ENCODE measurements around the gene BLM. TPM values are rescaled to one million over a fixed set of nuclear protein-coding genes. Genes with fewer than 3 reads are reported as not detected.
A peak's percentile ranks its signal among the peaks of the same experiment; 100 is the strongest.

The BLM gene
- total RNA-seq, 1 experiment from 2014 or later, result 18.1 TPM

DNA sequence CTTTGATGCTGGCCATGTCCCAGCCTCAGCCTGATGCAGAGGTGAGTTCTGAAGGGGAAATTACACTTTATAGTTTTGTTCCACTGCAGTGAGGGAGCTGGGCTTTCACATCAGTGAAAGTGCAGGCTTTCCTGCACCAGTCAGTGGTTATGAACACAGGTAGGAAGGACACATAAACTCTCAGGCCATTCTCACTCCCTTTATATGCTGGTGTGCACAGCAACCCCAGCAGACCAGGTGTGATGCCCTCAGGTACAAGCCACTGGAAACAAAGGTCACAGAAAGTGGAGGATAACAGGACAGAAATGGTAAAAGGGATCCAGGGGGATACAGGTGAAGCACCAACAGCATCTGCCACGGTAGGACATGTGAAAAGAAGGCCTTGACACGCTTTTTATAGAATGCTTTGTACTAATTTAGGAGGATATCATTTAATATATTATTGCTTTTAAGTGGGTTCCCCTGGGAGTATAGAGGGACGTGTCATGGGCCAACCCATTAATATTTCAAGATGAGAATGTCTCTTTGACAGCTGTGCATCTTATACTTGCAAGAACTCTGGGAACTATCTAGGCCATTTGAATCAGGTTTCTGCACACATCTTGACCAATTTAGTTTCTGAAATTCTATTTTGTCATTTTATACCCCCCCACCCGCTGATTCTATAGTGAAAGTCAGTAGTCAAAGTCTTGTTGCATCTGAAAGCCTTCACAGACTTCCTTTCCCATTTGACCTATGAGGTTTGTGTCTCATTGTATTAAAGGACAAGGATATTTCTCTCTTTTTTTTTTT is 25.0 kb upstream of the BLM start:
- no peak for DNase-seq (ENCODE audit: low spot score)

DNA sequence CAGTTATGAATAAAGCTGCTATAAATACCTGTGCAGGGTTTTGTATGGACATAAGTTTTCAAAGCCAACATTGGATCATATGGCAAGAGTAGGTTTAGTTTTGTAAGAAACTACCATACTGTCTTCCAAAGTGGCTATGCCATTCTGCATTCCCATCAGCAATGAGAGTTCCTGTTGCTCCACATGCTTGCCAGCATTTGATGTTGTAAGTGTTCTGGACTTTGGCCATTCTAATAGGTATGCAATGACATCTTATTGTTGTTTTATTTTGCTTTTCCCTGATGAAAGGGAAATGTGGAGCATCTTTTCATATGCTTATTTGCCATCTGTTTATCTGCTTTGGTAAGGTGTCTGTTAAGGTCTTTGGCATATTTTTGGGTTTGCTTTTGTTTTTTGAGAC is 22.2 kb upstream of the BLM start:
- DNase-seq (ENCODE audit: low spot score), result no peak

- no peak for DNase-seq (ENCODE audit: low spot score)
Measured at GRCh38 chr15:90697175-90697574, 20.0 kb upstream of the BLM start.

DNA sequence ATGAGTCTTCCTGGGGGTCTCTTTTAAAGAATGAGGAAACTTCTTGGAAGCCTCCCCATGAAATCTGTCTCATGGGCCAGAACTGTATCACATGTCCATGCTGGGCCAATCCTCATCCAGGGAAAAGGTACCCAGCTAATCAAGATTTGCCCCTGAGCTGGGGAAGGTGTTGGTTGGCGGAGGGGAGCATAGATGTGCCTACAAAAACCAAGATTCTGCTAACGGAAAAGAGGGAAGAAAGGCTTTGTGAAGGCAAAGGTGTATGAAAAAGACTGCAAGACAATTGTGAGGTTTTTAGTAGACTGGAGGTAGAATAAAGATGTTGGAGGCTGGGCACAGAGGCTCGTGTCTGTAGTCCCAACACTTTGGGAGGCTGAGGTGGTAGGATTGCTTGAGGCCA is 18.5 kb upstream of the BLM start:
- DNase-seq (ENCODE audit: low spot score), result no peak

- DNase-seq (ENCODE audit: low spot score), result no peak
Measured at GRCh38 chr15:90701048-90701447, 16.1 kb upstream of the BLM start.

DNA sequence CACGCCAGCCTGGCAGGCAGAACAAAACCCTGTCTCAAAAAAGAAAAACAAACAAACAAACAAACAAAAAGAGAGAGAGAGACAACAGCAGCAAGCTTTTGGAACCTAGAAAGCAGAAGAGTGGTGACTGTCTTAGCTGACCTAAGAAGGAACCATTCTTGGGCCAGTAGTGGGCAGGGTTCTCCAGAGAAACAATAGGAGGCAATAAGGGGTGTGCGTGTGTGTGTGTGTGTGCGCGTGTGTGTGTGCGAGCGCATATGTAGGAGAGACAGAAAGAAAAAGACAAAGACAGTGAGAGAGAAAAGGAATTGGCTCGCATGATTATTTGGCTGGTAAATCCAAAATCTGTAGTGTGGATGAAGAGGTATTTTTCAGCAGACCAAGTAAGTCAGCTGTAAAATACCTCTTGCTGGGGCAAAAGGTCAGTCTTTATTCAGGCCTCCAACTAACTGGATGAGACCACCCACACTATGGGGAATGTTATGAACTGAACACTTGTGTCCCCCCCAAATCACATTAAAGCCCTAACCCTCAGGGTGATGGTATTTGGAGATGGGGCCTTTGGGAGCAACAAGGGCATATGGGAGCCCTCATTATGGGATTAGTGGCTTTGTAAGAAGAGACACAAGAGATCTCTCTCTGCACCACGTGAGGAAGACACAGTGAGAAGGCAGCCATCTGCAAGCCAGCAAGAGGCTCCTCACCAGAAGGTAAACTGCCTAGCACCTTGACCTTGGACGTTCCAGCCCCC is 15.1 kb upstream of the BLM start:
- no peak for DNase-seq (ENCODE audit: low spot score)

GRCh38 chr15:90703455-90703854 is 13.7 kb upstream of the BLM start:
- DNase-seq (ENCODE audit: low spot score), result no peak

GRCh38 chr15:90705212-90705611 is 11.9 kb upstream of the BLM start:
- no peak for DNase-seq (ENCODE audit: low spot score)

DNA sequence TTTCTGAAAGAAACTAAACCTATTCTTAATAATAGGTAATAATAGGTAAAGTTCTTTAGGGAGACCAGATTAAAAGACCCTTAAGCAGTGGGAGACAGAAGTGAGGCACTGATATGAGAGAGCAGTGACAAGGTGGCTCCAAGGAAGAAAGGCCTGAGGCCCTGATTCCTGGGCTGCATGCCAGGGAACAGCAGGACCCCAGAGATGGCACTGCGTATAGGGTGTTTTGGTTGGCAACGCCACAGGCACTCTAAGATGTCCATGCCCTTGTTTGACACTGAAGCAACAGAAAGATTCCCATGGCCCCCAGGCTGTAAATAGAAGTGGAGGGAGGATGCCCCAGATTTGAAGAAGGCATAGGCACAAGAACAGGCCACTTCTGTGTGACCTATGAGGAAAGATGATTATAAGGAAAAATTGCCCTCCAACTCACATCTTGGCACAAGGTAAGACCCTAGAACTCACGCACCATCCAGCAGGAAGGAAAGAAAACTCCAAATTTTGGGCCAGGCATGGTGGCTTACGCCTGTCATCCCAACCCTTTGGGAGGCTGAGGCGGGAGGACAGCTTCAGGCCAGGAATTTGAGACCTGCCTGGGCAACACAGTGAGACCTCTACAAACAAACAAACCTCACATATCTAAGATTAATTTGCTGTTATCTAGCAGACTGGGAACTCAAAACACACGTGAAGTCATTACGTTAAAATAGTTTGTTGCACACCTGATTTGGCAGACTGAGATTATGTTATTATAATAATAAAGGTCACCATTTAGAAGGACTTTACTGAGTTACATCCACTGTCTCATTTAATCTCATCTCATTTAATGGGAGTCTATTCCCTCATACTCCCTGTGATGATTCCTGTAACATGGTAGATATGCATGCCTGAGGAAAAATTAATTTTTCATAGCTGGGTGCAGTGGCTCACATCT is 10.5 kb upstream of the BLM start:
- peak; percentile 38 for DNase-seq (ENCODE audit: low spot score)

- no peak for DNase-seq (ENCODE audit: low spot score)
Measured at GRCh38 chr15:90707489-90707888, 9.7 kb upstream of the BLM start.

DNA sequence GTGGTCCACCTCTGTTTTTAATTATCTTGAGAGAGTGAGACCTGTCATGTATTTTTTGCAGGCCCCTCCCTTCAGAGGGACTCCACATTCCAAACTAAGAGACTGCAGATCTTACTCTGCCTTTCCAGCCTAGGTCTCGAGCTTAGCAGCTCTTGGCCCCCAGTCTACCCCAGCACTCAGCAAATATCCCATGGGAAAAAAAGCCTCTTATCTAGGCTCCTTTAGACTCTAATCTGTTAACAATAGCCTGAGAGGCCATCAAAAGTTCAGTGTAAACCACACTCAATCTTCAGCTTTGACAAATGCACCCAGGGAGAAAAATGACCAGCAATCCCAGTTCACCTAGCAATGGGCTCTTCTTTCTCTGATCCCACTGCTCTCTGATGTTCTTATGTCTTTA is 8.6 kb upstream of the BLM start:
- no peak for DNase-seq (ENCODE audit: low spot score)

DNA sequence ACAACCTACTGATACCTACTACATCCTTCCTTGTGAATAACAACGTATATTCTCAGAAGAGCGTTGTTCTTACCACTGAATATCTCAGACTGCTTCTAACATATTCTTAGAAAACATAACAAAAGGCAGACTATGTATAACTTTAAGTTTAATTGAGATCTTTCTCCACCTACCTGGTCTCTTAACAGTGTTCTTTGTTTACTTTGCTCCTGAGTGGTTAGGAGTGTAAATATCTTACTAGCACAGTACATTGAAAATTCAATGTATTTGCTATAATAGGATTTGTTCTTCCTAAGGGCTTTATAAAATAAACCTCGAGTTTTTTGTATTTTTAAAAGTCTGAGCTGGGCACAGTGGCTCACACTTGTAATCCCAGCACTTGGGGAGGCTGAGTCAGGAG is 7.9 kb upstream of the BLM start:
- DNase-seq (ENCODE audit: low spot score), result no peak

GRCh38 chr15:90710436-90711027 is 6.6 kb upstream of the BLM start:
- DNase-seq (ENCODE audit: low spot score), result no peak

DNA sequence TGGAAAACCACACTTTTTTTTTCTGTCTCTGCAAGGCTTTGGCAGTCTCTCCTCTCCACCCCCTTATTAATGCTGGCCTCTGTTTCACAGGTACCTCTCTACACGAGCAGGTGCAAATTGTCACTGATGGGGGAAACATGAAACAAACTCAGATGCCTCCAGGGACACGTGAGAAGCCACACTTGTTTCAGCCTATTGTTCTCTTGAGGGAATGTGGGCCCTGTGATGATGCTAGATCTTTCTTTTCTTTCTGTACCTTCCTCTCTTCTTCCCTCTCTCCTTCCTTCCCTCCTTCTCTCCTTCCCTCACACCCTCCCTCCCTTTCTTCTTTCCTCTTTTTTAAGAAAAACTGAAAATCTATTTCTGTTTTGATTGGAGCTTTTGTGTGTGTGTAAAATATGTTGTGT is 5.7 kb upstream of the BLM start:
- DNase-seq (ENCODE audit: low spot score), result no peak

DNA sequence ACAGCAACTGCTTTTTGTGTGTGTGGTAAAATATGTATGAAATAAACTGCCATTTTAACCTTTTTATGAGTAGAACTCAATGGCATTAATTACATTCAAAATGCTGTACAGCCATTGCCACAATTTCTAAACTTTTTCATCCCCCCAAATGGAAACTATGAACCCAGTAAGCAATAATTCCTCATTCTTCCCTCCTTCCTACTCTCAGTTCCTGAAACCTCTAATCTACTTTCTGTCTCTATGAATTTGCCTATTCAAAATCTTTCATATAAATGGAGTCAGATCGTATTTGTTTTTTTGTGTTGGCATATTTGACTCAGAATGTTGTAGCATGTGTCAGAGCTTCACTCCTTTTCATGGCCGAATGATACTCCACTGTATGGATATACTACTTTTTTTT is 5.3 kb upstream of the BLM start:
- no peak for DNase-seq (ENCODE audit: low spot score)

- DNase-seq (ENCODE audit: low spot score), result no peak
Measured at GRCh38 chr15:90713081-90713480, 4.1 kb upstream of the BLM start.

GRCh38 chr15:90716317-90716975 is 700 bp upstream of the BLM start:
- DNase-seq (ENCODE audit: low spot score), result peak; percentile 23

DNA sequence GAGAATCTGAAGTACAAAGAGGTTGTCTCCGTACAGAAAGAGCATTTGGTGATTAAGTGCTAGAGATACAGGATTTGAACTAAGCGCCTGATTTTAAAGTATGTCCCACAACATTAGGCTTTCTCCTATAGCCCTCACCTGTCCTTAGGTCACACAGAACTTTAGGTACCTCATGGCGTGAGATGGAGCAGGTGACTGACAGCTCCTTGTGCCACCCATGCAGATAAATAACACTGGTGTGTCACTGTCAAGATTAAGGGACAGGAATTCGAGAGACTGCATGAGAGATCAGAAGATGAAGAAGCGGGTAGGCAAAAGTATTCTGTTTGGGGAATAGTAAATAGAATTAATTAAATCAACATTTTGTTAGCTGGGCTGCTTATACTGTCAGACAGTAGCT is 1.1 kb downstream of the BLM start:
- DNase-seq (ENCODE audit: low spot score), result no peak

GRCh38 chr15:90720131-90720530 is 3.0 kb downstream of the BLM start:
- no peak for DNase-seq (ENCODE audit: low spot score)

DNA sequence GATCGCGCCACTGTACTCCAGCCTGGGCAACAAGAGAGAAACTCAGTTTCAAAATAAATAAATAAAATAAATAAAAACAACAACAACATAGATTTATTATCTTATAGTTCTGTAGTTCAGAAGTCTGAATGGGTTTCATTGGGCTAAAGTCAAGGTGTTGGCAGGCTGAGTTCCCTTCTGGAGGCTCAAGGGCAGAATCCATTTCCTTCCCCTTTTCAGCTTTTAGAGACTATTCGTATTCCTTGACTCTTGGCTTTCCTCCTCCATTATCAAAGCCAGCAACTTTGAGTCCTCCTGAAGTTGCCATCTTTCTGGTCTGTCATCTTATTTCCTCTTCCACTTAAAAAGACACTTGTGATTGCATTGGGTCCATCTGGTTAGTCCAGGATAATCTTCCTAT is 12.1 kb downstream of the BLM start:
- no peak for DNase-seq (ENCODE audit: low spot score)

GRCh38 chr15:90730290-90730689 is 13.1 kb downstream of the BLM start:
- no peak for DNase-seq (ENCODE audit: low spot score)

Data from A172 (cell line).